HTERT RPE-1 (cell line): Measurements from ENCODE around the gene PFKL.
"Not testable (repeated sequence)": the region's sequence is repeated elsewhere in the genome, so short reads cannot be mapped to it uniquely, and the experiment has no call there.

Experiments used
- in situ Hi-C: fragments of 300-500 bp; cut with MboI; formaldehyde crosslinking; loops from 4 replicates; pipeline ENCODE4 v1.14.3; 2020; ENCODE audit warnings: low sequenced_read_pairs

PFKL gene

GRCh38 chr21:44337941-44338895 is 38.4 kb downstream of the PFKL start:
- in situ Hi-C loops: no loop called here

GRCh38 chr21:44338971-44339910 is 39.4 kb downstream of the PFKL start, which contains the start of gene CFAP410:
Gene CFAP410, minus strand, starts transcription at chr21:44339390. Its CDS starts 196 bp downstream, at chr21:44339194.
- in situ Hi-C loops: no loop called here

GRCh38 chr21:44341726-44342458 is 42.0 kb downstream of the PFKL start:
- in situ Hi-C loops: not testable (repeated sequence)

GRCh38 chr21:44342981-44343380 is 43.1 kb downstream of the PFKL start:
- in situ Hi-C loops: not testable (repeated sequence)

- in situ Hi-C loops: no loop called here
These were observed 44.8 kb downstream of the PFKL start for GRCh38 chr21:44344541-44345183.

GRCh38 chr21:44345495-44345894 is 45.6 kb downstream of the PFKL start:
- in situ Hi-C loops: no loop called here

- in situ Hi-C loops: no loop called here
These were observed 48.1 kb downstream of the PFKL start for GRCh38 chr21:44347911-44348451.

- in situ Hi-C loops: no loop called here
These were observed 49.0 kb downstream of the PFKL start for GRCh38 chr21:44348861-44349260.

GRCh38 chr21:44349416-44349846 is 49.6 kb downstream of the PFKL start:
- in situ Hi-C loops: no loop called here

GRCh38 chr21:44349847-44350772 is 50.3 kb downstream of the PFKL start:
- in situ Hi-C loops: no loop called here

- in situ Hi-C loops: no loop called here
These were observed 51.1 kb downstream of the PFKL start for GRCh38 chr21:44350773-44351481.

GRCh38 chr21:44351535-44352252 is 51.8 kb downstream of the PFKL start:
- in situ Hi-C loops: no loop called here

GRCh38 chr21:44352253-44352860 is 52.5 kb downstream of the PFKL start:
- in situ Hi-C loops: no loop called here

- in situ Hi-C loops: no loop called here
These were observed 53.5 kb downstream of the PFKL start, which contains the start of gene TRPM2 for GRCh38 chr21:44353191-44353970. Gene TRPM2, plus strand, starts transcription at chr21:44353621. Its CDS starts 80 bp downstream, at chr21:44353701.

GRCh38 chr21:44354001-44354405 is 54.1 kb downstream of the PFKL start:
- in situ Hi-C loops: no loop called here
